Measurements from ENCODE around the gene PTPRM. TPM values are rescaled to one million over a fixed set of nuclear protein-coding genes. Genes with fewer than 3 reads are reported as not detected.

The PTPRM gene
- total and polyA plus RNA-seq, 4 donors = 9.2 to 23.0 (median 12.7) TPM

DNA sequence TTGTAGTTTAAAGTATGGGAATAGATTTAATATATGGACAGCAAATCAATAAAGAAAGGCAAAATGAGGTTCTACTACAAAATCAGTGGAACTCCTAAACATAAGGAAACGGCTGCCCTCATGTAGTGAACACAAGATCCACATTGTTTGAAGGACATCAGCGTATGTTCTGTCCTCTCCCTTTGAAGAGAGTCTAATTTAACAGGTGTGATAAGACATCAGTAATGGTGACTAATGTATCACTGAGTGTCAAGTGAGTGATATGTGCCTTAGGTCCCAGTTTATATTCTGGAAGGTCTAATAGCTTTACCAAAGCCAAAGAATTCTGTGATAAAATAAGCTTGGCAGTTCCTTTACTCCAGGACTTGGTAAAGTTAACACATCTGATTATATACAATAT, 248.7 kb downstream of the PTPRM start:
- peaks cover 0 to 4% (median 0%) of the 10 kb centered on the region in 4 donors for H3K36me3 ChIP-seq (ENCODE audit: control insufficient read depth in 4 of 4, insufficient read depth in 3 of 4, low read depth in 1 of 4, low read length in 3 of 4)
- H3K27me3 ChIP-seq (ENCODE audit: control insufficient read depth in 4 of 4, insufficient read depth in 4 of 4, low read length in 3 of 4) = no peaks in the 10 kb centered on the region
- no peak for DNase-seq (ENCODE audit: low spot score)
- peaks cover 0 to 13% (median 5%) of the 10 kb centered on the region in 4 donors for H3K9me3 ChIP-seq (ENCODE audit: control insufficient read depth in 4 of 4, low read length in 3 of 4)
- 94% methylated on average over 2 of the region's 2 CpGs for WGBS
- H3K4me1 ChIP-seq (ENCODE audit: control insufficient read depth in 4 of 4, insufficient read depth in 4 of 4, low read length in 3 of 4) = no peaks in the 10 kb centered on the region
- no peak overlapping the region for H3K9ac ChIP-seq (ENCODE audit: low read depth in 1 of 2, low read length in 2 of 2)
- TF ChIP-seq ZBTB33 (IDR thresholded peaks at IDR 0.05) (no peak), JUND (IDR thresholded peaks at IDR 0.05) (no peak), RXRA (IDR thresholded peaks at IDR 0.05) (no peak), TAF1 (conservative IDR thresholded peaks at IDR 0.05) (no peak), RAD21 (IDR thresholded peaks at IDR 0.05) (no peak), FOXA1 (IDR thresholded peaks at IDR 0.05) (no peak), EGR1 (IDR thresholded peaks at IDR 0.05; ENCODE audit: low read depth in 2 of 2) (no peak), HNF4A (conservative IDR thresholded peaks at IDR 0.05) (no peak)
- TF ChIP-seq, protein P1, sequence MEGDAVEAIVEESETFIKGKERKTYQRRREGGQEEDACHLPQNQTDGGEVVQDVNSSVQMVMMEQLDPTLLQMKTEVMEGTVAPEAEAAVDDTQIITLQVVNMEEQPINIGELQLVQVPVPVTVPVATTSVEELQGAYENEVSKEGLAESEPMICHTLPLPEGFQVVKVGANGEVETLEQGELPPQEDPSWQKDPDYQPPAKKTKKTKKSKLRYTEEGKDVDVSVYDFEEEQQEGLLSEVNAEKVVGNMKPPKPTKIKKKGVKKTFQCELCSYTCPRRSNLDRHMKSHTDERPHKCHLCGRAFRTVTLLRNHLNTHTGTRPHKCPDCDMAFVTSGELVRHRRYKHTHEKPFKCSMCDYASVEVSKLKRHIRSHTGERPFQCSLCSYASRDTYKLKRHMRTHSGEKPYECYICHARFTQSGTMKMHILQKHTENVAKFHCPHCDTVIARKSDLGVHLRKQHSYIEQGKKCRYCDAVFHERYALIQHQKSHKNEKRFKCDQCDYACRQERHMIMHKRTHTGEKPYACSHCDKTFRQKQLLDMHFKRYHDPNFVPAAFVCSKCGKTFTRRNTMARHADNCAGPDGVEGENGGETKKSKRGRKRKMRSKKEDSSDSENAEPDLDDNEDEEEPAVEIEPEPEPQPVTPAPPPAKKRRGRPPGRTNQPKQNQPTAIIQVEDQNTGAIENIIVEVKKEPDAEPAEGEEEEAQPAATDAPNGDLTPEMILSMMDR (IDR thresholded peaks at IDR 0.05; ENCODE audit: low read depth, low read length, missing input control) = no peak
- H3K4me3 ChIP-seq (ENCODE audit: low read depth in 1 of 3, low read length in 3 of 3) = no peak overlapping the region
- no peak overlapping the region for H3K27ac ChIP-seq (ENCODE audit: low read depth in 1 of 2, low read length in 2 of 2)

- peaks cover 0 to 13% (median 5%) of the 10 kb centered on the region in 4 donors for H3K9me3 ChIP-seq (ENCODE audit: control insufficient read depth in 4 of 4, low read length in 3 of 4)
- H3K4me1 ChIP-seq (ENCODE audit: control insufficient read depth in 4 of 4, insufficient read depth in 4 of 4, low read length in 3 of 4) = no peaks in the 10 kb centered on the region
- H3K27me3 ChIP-seq (ENCODE audit: control insufficient read depth in 4 of 4, insufficient read depth in 4 of 4, low read length in 3 of 4) = no peaks in the 10 kb centered on the region
- TF ChIP-seq RAD21 (IDR thresholded peaks at IDR 0.05) (no peak), ZBTB33 (IDR thresholded peaks at IDR 0.05) (no peak), EGR1 (IDR thresholded peaks at IDR 0.05; ENCODE audit: low read depth in 2 of 2) (no peak)
- H3K36me3 ChIP-seq (ENCODE audit: control insufficient read depth in 4 of 4, insufficient read depth in 3 of 4, low read depth in 1 of 4, low read length in 3 of 4) = peaks cover 0 to 4% (median 0%) of the 10 kb centered on the region in 4 donors
- WGBS = 81% methylated on average over 8 of the region's 8 CpGs
- H3K27ac ChIP-seq (ENCODE audit: low read depth in 1 of 2, low read length in 2 of 2) = no peak overlapping the region
- no peak overlapping the region for H3K9ac ChIP-seq (ENCODE audit: low read depth in 1 of 2, low read length in 2 of 2)
- no peak for DNase-seq (ENCODE audit: low spot score)
- no peak overlapping the region for H3K4me3 ChIP-seq (ENCODE audit: low read depth in 1 of 3, low read length in 3 of 3)
Observed at GRCh38 chr18:7817575-7818230, 250.6 kb downstream of the PTPRM start.

DNA sequence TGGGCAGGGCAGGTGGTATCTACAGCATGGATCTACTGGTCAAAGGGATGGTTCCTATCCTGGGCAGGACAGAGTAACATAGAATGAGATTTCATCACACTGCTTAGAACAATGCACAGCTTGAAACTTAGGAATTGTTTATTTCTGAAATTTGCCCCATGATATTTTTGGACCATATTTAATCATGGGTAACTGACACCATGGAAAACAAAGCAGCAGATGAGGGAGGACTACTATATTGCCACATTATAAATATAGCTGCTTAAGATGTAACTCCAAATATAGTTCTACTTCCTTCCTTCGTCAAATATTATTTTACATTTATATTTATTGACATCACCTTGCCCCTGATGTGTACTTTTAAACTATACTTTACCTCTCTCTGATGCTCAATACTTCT, 254.7 kb downstream of the PTPRM start:
- Histone ChIP-seq H3K4me1 (ENCODE audit: control insufficient read depth in 4 of 4, insufficient read depth in 4 of 4, low read length in 3 of 4) (peaks cover 0 to 2% (median 0%) of the 10 kb centered on the region in 4 donors), H3K9ac (ENCODE audit: low read depth in 1 of 2, low read length in 2 of 2) (no peak overlapping the region), H3K27ac (ENCODE audit: low read depth in 1 of 2, low read length in 2 of 2) (no peak overlapping the region), H3K4me3 (ENCODE audit: low read depth in 1 of 3, low read length in 3 of 3) (no peak overlapping the region), H3K27me3 (ENCODE audit: control insufficient read depth in 4 of 4, insufficient read depth in 4 of 4, low read length in 3 of 4) (no peaks in the 10 kb centered on the region), H3K9me3 (ENCODE audit: control insufficient read depth in 4 of 4, low read length in 3 of 4) (no peaks in the 10 kb centered on the region), H3K36me3 (ENCODE audit: control insufficient read depth in 4 of 4, insufficient read depth in 3 of 4, low read depth in 1 of 4, low read length in 3 of 4) (no peaks in the 10 kb centered on the region)
- 92% methylated on average over 1 of the region's 1 CpG for WGBS
- no peak for DNase-seq (ENCODE audit: low spot score)
- TF ChIP-seq NR2F2 (IDR thresholded peaks at IDR 0.05) (no peak), GABPA (IDR thresholded peaks at IDR 0.05 in 1 of 2, conservative IDR thresholded peaks at IDR 0.05 in 1 of 2) (no peak), HNF4A (conservative IDR thresholded peaks at IDR 0.05) (no peak), SP1 (IDR thresholded peaks at IDR 0.05) (no peak), FOXA1 (IDR thresholded peaks at IDR 0.05) (no peak), ZBTB33 (IDR thresholded peaks at IDR 0.05) (no peak)
- TF ChIP-seq, protein P1 (IDR thresholded peaks at IDR 0.05; ENCODE audit: low read depth, low read length, missing input control) = no peak
